MM.1S (cell line): Measurements from ENCODE around the gene IZUMO1.

Experiments used
- CTCF ChIP-seq: fragments of 300-600 bp; sonication (generic); IDR thresholded peaks from 2 replicates; pipeline ENCODE4 v1.5.1; 2016; ENCODE audit warnings: antibody characterized with exemption, low read length, mixed read lengths
- EZH2 ChIP-seq: fragments of 300-600 bp; sonication (generic); optimal IDR thresholded peaks from 2 replicates; pipeline ENCODE3; 2017; ENCODE audit warnings: low read depth, mild to moderate bottlenecking, antibody characterized with exemption, low read length, mixed read lengths

- TF ChIP-seq EZH2: no peak
- no peak for TF ChIP-seq CTCF
Measured at GRCh38 chr19:48780631-48781391, 34.1 kb upstream of the IZUMO1 start.
